ENCODE measurements around the gene PLCG2. TPM values are rescaled to one million over a fixed set of nuclear protein-coding genes. Genes with fewer than 3 reads are reported as not detected.
A peak's percentile ranks its signal among the peaks of the same experiment; 100 is the strongest.

Gene PLCG2
- total and polyA plus RNA-seq, 2 donors from 2014 or later: 50.7 to 55.6 TPM

DNA sequence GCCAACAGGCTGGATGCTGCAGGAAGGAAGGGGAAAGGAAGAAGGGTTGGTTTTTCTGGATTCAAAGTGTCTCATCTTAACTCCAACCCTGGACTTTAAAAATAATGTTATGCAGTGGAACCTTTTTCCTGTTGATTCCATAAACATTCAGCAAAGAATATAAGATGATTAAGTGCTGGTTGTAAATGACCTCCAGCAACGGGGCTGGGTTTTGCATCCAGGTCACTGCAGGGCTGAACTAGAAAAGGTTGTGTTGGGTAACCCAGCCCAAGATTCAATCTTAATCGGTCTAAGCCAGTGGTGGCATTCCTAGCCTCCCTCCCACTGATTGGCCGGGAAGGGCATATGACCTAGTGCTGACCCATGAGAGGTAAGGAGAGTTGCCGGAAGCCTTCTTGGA is 34.2 kb upstream of the PLCG2 start:
- intact Hi-C loops (cut with DNase I): loop anchor here (10.0 kb wide), 1 partner anchor 710 kb away; the partner anchor contains the start of gene ATMIN
- Histone ChIP-seq H3K9ac (ENCODE audit: low read length in 3 of 3) (no peak overlapping the region), H3K4me1 (ENCODE audit: control insufficient read depth in 2 of 3, insufficient read depth in 2 of 3, low read depth in 1 of 3, low read length in 3 of 3) (peaks cover 0 to 5% (median 0%) of the 10 kb centered on the region in 3 donors), H3K36me3 (ENCODE audit: control insufficient read depth in 2 of 3, insufficient read depth in 3 of 3, low read length in 3 of 3) (no peaks in the 10 kb centered on the region), H3K27me3 (ENCODE audit: control insufficient read depth, insufficient read depth, low read length) (no peaks in the 10 kb centered on the region), H3K9me3 (ENCODE audit: control insufficient read depth in 2 of 3, insufficient read depth in 1 of 3, low read length in 3 of 3) (no peaks in the 10 kb centered on the region), H3K27ac (ENCODE audit: low read depth in 2 of 2, low read length in 2 of 2) (no peak overlapping the region), H3K4me3 (ENCODE audit: low read length in 3 of 3) (no peak overlapping the region)
- FAIRE-seq: no peak
- TF ChIP-seq, protein P1, sequence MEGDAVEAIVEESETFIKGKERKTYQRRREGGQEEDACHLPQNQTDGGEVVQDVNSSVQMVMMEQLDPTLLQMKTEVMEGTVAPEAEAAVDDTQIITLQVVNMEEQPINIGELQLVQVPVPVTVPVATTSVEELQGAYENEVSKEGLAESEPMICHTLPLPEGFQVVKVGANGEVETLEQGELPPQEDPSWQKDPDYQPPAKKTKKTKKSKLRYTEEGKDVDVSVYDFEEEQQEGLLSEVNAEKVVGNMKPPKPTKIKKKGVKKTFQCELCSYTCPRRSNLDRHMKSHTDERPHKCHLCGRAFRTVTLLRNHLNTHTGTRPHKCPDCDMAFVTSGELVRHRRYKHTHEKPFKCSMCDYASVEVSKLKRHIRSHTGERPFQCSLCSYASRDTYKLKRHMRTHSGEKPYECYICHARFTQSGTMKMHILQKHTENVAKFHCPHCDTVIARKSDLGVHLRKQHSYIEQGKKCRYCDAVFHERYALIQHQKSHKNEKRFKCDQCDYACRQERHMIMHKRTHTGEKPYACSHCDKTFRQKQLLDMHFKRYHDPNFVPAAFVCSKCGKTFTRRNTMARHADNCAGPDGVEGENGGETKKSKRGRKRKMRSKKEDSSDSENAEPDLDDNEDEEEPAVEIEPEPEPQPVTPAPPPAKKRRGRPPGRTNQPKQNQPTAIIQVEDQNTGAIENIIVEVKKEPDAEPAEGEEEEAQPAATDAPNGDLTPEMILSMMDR (IDR thresholded peaks at IDR 0.05; ENCODE audit: borderline replicate concordance, extremely low read depth, insufficient read depth): no peak
- no peak for DNase-seq

DNA sequence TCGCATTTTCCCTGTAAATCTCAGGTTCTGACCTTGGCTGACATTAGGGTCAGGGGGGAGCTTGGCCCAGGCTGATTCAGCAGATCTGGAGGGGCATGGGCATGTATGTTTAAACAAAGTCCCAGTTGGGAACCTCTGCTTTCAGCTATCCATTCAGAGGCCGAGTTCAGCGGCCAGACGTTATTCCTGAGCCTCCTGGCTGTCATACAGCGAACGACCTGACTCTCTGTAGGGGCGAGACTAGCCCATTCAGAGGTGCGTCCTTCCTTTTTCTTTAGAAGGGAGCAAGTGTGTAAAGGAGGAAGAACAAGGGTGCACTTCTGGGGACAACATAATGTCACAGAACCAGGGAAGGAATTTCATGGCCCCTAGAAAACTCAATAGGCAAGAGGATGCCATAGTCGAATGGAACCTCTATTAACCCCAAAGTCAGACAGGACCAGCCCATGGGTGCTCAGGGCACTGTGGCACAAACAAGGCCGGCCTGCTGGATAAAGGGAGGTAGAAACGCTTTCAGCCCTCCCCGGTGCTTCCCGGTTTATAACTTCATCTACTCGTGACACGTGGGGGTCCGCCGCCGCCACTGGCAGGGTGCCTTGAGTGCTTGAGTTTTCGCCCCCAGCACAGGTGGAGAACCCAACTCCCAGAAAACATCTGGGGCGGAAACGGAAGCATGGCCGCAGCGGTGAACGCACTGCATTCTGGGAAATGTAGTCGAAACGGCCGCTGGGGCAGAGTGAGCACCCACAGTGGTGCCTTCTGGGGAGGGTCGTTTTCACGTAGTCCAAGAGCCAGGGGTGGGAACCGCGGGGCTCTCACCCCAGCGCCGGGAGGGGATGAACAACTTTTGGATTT is 33.2 kb upstream of the PLCG2 start:
- DNase-seq (peak; percentile 78 to 88 (median 83)), FAIRE-seq (no peak)
- Histone ChIP-seq H3K9ac (ENCODE audit: low read length in 3 of 3) (peak overlapping the region in 1 of 3 donors; percentile 18), H3K36me3 (ENCODE audit: control insufficient read depth in 2 of 3, insufficient read depth in 3 of 3, low read length in 3 of 3) (no peaks in the 10 kb centered on the region), H3K27me3 (ENCODE audit: control insufficient read depth, insufficient read depth, low read length) (no peaks in the 10 kb centered on the region), H3K4me3 (ENCODE audit: low read length in 3 of 3) (peak overlapping the region; percentile 51 to 61 (median 59)), H3K9me3 (ENCODE audit: control insufficient read depth in 2 of 3, insufficient read depth in 1 of 3, low read length in 3 of 3) (no peaks in the 10 kb centered on the region), H3K27ac (ENCODE audit: low read depth in 2 of 2, low read length in 2 of 2) (no peak overlapping the region), H3K4me1 (ENCODE audit: control insufficient read depth in 2 of 3, insufficient read depth in 2 of 3, low read depth in 1 of 3, low read length in 3 of 3) (peaks cover 0 to 5% (median 0%) of the 10 kb centered on the region in 3 donors)
- TF ChIP-seq, protein P1 (IDR thresholded peaks at IDR 0.05; ENCODE audit: borderline replicate concordance, extremely low read depth, insufficient read depth): no peak
- intact Hi-C loops (cut with DNase I): loop anchor here (10.0 kb wide), 1 partner anchor 711 kb away; the partner anchor contains the start of gene ATMIN

DNA sequence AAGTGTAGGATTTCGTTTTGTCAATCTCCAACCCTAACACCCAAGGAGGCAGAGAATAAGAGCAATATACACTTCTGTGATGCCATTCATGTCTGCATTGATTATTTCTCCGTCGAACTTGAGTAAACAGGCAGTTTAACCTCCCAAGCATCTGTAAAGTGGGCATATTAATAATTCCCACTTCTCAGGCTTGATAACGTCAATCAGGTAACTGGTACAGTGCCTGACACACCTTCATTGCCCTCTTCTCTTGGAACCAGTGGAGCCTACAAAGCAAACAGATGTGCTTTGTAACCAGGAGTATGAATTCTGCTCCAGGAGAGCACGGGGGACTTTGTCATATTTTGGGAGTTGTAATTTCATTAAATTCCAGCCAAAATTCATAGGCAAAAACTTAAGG is 32.5 kb upstream of the PLCG2 start:
- no peaks in the 10 kb centered on the region for H3K36me3 ChIP-seq (ENCODE audit: control insufficient read depth in 2 of 3, insufficient read depth in 3 of 3, low read length in 3 of 3)
- H3K27ac ChIP-seq (ENCODE audit: low read depth in 2 of 2, low read length in 2 of 2): no peak overlapping the region
- H3K27me3 ChIP-seq (ENCODE audit: control insufficient read depth, insufficient read depth, low read length): no peaks in the 10 kb centered on the region
- H3K9ac ChIP-seq (ENCODE audit: low read length in 3 of 3): no peak overlapping the region
- DNase-seq: no peak
- TF ChIP-seq, protein P1 (IDR thresholded peaks at IDR 0.05; ENCODE audit: borderline replicate concordance, extremely low read depth, insufficient read depth): no peak
- peak overlapping the region; percentile 51 to 61 (median 59) for H3K4me3 ChIP-seq (ENCODE audit: low read length in 3 of 3)
- no peak for FAIRE-seq
- intact Hi-C loops (cut with DNase I): loop anchor here (10.0 kb wide), 1 partner anchor 712 kb away; the partner anchor contains the start of gene ATMIN
- H3K4me1 ChIP-seq (ENCODE audit: control insufficient read depth in 2 of 3, insufficient read depth in 2 of 3, low read depth in 1 of 3, low read length in 3 of 3): peaks cover 0 to 5% (median 0%) of the 10 kb centered on the region in 3 donors
- H3K9me3 ChIP-seq (ENCODE audit: control insufficient read depth in 2 of 3, insufficient read depth in 1 of 3, low read length in 3 of 3): no peaks in the 10 kb centered on the region

Data from kidney (tissue), 14 donors.